Measurements from ENCODE around the gene PRPSAP1. TPM values are rescaled to one million over a fixed set of nuclear protein-coding genes. Genes with fewer than 3 reads are reported as not detected.
"Not testable (repeated sequence)": the region's sequence is repeated elsewhere in the genome, so short reads cannot be mapped to it uniquely, and the experiment has no call there.

PRPSAP1 gene
- total RNA-seq, 1 experiment from 2014 or later: 49.0 TPM

DNA sequence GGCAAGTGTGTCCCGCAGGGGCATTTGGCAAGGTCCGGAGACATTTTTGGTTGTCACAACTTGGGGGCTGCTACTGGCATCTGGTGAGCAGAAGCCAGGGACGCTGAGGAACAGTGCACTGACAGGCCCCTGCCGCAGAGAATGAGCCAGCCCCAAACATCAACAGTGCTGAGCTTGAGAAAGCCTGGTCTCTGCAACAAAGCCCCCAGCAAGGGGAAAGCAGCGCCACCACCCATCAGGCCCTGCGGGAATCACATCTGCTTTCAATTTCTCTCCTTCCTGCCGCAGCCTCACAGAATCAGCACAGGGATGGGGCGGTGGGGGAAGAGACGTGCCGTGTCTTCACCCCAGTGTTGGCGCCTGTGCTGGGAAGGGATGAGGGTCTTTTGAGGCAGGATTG lies 14.8 kb upstream of the PRPSAP1 start:
- in situ Hi-C loops (cut with HindIII; ENCODE audit: low pct_unique_long_range_greater_than_20kb, low sequenced_read_pairs): no loop called here
- DNase-seq (ENCODE audit: low read depth): no peak

DNA sequence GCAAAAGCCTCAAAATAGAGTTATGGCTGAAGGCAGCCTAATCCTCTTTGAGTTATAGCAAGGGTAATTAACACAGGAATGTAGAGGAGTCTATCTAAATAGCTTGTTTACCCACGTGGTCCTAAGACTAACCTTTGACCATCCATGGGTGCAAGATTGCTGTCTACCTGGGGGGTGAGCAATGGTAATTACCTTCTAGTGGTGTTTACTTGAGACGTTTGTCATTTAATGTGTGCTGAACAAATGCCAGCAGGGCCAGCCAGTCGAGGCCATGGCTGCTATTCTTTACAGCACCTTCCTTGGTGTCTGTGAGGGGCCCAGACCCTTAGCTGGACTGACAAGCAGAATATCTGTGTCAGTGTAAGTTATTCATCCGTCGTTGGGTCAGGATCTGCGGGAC lies 13.9 kb upstream of the PRPSAP1 start:
- in situ Hi-C loops (cut with HindIII; ENCODE audit: low pct_unique_long_range_greater_than_20kb, low sequenced_read_pairs): no loop called here
- DNase-seq (ENCODE audit: low read depth): no peak

DNA sequence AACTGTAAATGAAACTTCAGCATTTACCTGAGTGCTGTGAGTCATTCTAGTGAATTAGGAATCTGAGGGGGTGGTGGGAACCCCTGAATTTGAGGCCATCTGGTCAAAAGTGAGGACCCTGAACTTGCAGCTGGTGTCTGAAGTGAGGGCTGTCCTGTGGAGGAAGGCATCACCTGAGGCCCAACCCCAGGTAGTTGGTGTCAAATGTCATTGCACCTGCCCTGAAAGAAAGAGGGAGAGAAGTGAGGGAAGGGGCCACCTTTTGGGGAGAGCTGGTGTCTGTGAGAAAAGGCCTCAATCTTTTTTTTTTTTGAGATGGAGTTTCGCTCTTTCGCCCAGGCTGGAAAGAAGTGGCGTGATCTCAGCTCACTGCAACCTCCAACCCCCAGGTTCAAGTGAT lies 12.5 kb upstream of the PRPSAP1 start:
- DNase-seq (ENCODE audit: low read depth): no peak
- in situ Hi-C loops (cut with HindIII; ENCODE audit: low pct_unique_long_range_greater_than_20kb, low sequenced_read_pairs): no loop called here

DNA sequence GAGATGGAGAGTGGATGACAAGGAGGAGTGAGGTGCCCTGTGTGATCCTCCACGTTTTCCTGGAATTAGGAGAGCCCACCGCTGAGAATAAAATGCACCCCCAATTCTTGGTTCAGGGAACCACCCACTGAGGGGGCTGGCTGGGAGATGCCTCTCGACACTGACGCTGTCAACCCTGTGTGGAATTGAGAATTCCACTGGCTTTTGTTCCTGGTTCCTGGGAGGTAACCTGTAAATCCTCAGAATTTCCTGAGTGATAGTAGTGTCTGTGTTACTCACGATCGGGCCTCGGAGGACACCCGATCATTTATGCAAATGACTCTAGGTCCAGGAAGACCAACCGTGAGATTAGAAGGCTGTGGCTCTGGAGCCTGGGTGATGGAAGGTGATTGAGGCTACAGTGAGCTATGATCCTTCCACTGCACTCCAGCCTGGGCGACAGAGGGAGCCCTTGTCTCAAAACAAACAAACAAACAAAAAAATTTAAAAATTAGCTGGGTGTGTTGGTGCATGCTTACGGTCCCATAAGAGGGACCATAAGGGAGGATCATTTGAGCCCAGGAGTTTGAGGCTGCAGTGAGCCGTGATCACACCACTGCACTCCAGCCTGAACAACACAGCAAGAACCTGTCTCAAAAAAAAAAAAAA lies 11.7 kb upstream of the PRPSAP1 start:
- DNase-seq (ENCODE audit: low read depth): no peak
- in situ Hi-C loops (cut with HindIII; ENCODE audit: low pct_unique_long_range_greater_than_20kb, low sequenced_read_pairs): no loop called here

DNA sequence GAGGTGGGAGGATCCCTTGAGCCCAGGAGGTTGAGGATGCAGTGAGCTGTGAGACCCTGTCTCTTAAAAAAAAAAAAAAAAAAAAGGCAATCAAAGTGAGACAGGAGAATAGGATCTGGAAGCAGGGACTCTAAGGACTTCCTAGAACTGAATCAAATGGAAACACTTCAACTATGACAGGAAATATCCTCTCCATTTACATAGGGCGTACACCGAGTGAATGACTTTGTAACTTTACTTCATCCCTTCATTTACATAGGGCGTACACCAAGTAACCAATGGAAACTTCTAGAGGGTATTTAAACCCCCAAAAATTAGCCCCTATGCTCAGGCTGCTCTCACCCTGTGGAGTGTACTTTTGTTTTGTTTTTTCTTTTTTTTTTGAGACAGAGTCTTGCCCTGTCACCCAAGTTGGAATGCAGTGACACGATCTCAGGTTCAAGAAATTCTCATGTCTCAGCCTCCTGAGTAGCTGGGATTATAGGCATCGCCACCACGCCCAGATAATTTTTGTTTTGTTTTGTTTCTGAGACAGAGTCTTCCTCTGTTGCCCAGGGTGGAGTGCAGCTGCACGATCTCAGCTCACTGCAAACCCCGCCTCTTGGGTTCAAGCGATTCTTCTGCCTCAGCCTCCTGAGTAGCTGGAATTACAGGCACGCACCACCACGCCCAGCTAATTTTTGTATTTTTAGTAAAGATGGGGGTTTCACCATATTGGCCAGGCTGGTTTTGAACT lies 9.6 kb upstream of the PRPSAP1 start:
- no peak for DNase-seq (ENCODE audit: low read depth)
- in situ Hi-C loops (cut with HindIII; ENCODE audit: low pct_unique_long_range_greater_than_20kb, low sequenced_read_pairs): no loop called here

DNA sequence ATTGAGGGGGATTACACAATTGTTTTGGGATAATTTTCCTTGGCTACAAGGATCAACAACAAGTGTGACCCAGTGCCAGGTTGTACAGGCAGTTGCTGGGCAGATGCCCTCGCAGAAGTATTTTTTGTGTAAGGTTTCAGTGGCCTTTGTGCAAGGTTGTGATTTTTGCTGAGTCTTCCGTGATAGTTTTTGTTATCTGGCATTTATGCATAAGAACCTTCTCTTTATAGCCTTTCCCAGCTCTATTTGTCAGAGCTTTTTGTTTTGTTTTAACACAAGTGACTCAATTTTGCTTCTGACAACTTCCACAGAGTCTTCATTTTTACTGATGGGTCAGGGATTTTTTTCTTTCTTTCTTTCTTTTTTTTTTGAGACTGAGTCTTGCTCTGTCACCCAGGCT lies 6.7 kb upstream of the PRPSAP1 start:
- in situ Hi-C loops (cut with HindIII; ENCODE audit: low pct_unique_long_range_greater_than_20kb, low sequenced_read_pairs): no loop called here
- DNase-seq (ENCODE audit: low read depth): no peak

DNA sequence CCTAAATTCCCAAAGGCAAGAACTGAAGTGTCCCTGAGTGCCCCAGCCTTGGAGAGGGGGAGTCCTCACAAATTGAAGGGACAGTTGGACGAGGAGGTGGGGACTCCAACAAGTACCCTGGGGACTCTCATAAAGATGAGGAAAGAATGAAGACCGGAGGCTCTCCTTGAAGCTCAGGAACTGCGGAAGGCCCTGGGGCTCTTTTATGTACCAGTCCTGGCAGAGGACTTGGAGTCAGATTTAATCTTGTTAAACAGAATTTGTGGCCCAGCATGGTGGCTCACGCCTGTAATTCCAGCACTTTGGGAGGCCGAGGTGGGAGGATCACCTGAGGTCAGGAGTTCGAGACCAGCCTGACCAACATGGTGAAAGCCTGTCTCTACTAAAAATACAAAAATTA lies 6.1 kb upstream of the PRPSAP1 start:
- in situ Hi-C loops (cut with HindIII; ENCODE audit: low pct_unique_long_range_greater_than_20kb, low sequenced_read_pairs); DNase-seq (ENCODE audit: low read depth): not testable (repeated sequence)

DNA sequence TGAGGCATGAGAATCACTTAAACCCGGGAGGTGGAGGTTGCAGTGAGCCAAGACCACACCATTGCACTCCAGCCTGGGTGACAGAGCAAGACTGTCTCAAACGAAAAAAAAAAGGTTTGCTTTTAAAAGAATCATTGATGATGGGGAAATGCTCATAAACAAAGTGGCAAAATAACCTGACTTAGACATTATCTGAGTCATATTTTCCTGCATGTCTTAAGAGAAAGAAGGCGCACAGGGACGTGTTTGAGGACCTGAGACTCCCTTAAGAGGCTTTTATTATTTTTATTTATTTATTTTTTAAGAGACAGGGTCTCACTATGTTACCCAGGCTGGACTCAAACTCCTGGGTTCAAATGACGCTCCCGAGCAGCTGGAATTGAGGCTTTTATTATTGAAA lies 5.7 kb upstream of the PRPSAP1 start:
- DNase-seq (ENCODE audit: low read depth): no peak
- in situ Hi-C loops (cut with HindIII; ENCODE audit: low pct_unique_long_range_greater_than_20kb, low sequenced_read_pairs): no loop called here

DNA sequence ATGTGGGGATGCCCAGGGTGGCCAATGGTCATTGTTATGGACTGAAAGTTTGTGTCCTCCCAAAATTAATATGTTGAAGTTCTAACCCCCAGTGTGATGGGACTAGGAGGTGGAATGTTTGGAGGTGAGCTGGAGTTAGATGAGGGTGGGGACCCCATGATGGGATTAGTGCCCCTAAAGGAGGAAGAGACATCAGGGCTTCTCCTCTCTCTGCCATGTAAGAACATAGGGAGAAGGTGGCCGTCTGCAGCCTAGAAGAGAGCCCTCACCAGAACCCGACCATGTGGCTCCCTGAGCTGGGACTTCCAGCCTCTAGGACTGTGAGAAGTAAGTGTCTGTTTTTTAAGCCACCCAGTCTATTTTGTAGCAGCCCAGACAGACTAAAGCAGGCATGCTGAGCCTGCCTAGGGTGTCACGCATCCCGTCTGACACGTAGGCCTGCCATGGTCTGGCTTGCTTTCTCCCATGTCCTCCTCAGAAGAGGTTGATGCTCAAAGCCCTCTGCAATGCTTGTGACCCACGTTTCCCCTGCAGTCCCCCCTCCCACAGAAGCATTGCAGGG lies 4.0 kb upstream of the PRPSAP1 start:
- no peak for DNase-seq (ENCODE audit: low read depth)
- in situ Hi-C loops (cut with HindIII; ENCODE audit: low pct_unique_long_range_greater_than_20kb, low sequenced_read_pairs): no loop called here

DNA sequence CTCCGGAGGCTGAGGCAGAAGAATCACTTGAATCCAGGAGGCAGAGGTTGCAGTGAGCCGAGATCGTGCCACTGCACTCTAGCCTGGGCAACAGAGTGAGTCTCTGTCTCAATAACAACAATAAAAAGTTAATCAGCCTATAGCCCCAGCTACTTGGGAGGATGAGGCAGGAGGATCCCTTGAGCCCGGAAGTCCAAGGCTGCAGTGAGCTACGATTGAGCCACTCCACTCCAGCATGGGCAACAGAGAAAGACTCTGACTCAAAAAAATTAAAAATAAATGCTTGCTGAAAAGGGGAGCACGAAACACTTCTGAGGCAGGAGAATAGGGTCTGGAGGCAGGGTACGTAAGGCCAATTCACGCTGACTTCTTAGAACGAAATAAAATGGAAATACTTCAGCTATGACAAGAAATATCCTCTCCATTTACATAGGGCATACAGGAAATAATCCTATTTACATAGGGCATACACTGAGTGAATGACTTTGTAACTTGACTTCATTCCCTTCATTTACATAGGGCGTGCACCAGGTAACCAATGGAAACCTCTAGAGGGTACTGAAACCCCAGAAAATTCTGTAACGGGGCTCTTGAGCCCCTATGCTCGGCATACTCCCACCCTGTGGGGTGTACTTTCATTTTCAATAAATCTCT lies 3.2 kb upstream of the PRPSAP1 start:
- in situ Hi-C loops (cut with HindIII; ENCODE audit: low pct_unique_long_range_greater_than_20kb, low sequenced_read_pairs): no loop called here
- DNase-seq (ENCODE audit: low read depth): no peak

DNA sequence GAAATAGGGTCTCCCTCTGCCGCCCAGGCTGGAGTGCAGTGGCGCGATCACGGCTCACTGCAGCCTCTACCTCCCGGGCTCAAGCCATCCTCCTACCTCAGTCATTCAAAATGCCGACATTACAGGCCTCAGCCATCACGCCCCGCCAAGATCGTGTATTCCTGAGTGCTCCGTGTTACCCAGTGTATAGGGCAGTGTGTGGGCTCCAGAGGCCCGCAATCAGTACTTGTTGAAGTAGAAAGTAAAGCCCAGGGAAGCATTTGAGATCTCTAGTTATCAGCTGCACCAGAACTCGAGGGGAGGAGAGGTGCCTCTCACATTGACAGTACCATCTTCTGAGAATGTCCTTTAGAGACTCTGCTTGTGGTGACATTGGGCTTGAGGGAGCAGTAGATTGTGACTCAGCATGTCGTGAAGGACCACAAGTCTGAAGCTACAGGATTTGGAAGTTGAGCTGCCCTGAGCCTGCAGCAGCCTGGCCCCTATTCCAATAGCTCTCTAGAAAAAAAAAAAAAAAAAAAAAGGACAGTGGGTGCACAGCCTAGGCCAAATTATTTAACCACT lies 1.1 kb upstream of the PRPSAP1 start:
- peak; percentile 31 for DNase-seq (ENCODE audit: low read depth)
- in situ Hi-C loops (cut with HindIII; ENCODE audit: low pct_unique_long_range_greater_than_20kb, low sequenced_read_pairs): no loop called here

DNA sequence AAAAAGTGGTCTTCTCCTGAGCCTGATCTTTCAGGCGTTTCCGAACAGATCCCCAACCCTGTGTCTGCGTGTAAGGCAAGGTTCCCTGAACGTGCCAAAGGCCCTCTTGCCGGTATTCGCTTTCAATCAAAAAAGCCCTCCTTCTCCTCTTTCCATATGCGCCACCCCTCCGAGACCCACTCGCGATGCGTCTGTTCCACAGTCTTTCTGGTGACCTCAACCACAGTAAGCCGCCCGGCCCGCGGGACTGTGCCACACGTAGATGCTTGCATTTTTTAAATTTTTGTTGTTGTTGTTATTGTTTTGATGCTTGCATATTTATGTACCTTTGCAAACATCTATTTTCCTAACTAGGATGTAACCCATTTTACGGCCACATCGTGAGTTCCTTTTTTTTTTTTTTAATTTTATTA lies 607 bp upstream of the PRPSAP1 start:
- in situ Hi-C loops (cut with HindIII; ENCODE audit: low pct_unique_long_range_greater_than_20kb, low sequenced_read_pairs): no loop called here
- DNase-seq (ENCODE audit: low read depth): no peak

DNA sequence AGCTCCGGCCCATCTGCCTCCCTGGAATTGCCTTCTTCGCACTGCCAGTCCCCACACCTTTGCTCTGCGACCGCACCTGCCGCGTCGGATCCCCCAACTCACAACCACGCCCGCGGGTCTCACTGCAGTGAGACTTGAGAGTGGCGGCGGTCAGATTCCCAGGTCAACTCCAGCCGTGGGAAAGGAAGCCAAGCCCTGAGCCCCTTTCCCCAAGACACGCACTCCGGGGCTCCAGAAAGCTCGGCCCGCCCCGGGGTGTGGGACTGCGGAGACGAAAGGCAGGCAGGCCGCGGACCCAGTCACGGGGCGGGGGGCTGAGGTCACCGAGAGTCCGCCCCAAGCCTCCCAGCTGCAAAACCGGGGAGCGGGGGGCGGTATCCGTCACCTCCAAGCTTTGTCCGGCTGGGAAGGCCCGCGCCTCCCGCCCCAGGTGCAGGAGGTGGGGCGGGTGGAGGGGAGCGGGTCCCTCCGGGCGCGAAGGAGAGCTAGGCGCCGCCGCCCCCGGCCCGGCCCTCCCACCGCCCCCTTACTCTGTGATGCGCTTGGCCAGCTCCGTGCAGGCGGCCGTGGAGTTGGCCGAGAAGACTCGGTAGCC lies 615 bp downstream of the PRPSAP1 start:
- peak; percentile 23 for DNase-seq (ENCODE audit: low read depth)
- in situ Hi-C loops (cut with HindIII; ENCODE audit: low pct_unique_long_range_greater_than_20kb, low sequenced_read_pairs): no loop called here

DNA sequence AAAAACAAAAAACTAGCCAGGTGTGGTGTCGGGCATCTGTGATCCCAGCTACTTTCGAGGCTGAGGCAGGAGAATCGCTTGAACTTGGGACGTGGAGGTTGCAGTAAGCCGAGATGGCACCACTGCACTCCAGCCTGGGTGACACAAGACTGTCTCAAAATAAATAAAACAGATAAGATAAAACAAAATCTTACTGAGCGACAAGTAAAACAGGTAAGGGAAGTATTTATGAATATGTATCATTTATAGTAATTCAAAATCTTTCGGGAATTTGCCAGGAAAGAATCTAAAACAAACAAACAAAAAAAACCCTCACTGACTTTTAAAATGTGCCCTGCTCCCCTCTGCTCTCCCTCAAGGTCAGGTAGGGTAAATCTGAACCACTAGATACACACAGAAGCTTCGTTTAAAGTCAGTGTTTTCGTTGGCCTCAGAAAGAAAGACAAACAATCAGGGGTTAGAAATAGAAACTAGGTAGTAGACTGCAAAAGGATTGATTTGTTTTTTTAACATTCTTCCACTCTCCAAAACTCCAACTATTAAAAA lies 2.1 kb downstream of the PRPSAP1 start:
- in situ Hi-C loops (cut with HindIII; ENCODE audit: low pct_unique_long_range_greater_than_20kb, low sequenced_read_pairs): no loop called here
- DNase-seq (ENCODE audit: low read depth): no peak

DNA sequence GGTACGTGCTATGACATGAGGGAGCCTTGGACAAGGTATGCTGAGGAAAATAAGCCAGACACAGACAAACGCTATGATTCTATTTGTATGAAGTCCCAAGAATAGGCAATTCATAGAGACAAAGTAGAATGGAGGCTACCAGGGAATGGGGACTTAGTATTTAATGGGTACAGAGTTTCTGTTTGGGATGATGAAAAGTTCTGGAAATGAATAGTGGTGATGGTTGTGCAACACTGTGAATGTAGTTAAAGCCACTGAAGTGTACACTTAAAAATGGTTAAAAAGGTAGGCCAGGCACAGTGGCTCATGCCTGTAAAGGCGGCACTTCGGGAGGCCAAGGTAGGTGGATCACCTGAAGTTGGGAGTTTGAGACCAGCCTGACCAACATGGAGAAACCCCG lies 3.3 kb downstream of the PRPSAP1 start:
- DNase-seq (ENCODE audit: low read depth): no peak
- in situ Hi-C loops (cut with HindIII; ENCODE audit: low pct_unique_long_range_greater_than_20kb, low sequenced_read_pairs): no loop called here

DNA sequence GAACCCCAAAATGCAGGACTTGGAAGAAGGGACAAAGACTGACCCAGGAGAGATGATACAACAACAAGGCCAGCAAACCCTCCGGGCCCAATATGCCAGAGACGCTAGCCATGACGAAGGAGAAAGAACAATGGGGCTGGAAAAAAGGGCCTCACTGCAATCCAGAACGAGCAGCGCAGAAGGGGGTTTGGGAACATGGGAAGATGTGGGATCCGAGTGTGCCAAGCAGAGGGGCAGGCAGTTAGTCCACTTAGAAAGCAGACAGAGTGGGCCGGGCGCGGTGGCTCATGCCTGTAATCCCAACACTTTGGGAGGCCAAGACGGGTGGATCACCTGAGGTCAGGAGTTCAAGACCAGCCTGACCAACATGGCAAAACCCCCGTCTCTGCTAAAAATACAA lies 6.8 kb downstream of the PRPSAP1 start:
- DNase-seq (ENCODE audit: low read depth); in situ Hi-C loops (cut with HindIII; ENCODE audit: low pct_unique_long_range_greater_than_20kb, low sequenced_read_pairs): not testable (repeated sequence)

DNA sequence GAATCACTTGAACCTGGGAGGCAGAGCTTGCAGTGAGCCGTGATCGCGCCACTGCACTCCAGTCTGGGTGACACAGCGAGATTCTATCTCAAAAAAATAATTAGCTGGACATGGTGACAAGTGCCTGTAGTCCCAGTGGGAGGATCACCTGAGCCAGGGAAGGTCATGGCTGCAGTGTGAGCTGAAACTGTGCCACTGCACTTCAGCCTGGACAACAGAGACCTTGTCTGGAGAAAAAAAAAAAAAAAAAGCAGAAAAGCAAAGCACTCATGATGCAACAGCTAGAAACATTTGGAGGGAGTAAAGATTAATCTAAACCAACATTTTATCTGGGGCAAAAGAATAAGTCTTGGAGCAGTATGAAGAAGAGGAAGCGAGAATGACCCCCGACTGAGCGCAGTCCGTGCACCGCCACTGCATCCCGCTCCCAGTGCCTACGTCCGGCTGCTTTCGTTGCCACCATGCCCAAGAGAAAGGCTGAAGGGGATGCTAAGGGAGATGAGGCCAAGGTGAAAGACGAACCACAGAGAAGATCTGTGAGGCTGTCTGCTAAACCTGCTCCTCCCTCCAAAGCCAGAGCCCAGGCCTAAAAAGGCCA lies 8.2 kb downstream of the PRPSAP1 start:
- DNase-seq (ENCODE audit: low read depth): no peak
- in situ Hi-C loops (cut with HindIII; ENCODE audit: low pct_unique_long_range_greater_than_20kb, low sequenced_read_pairs): no loop called here

DNA sequence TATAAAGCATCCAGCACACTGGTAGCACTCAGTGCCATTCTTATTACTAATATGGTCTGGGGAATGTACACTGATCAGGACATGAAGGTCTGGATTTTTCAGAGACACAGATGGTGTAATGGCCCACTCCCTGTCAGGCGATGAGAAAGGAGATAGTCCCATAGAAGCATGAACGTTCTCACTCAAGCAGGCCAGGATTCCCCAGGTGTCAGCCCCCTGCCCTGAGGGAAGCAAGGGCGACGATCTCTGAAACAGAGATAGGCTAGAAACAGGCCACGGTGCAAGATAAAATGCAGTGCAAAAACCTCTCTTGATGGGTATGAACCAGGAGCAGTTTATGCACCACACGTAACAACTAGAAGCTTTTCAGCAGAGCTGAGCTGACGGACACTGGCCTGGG lies 10.6 kb downstream of the PRPSAP1 start:
- DNase-seq (ENCODE audit: low read depth): no peak
- in situ Hi-C loops (cut with HindIII; ENCODE audit: low pct_unique_long_range_greater_than_20kb, low sequenced_read_pairs): no loop called here
